T follicular helper cell (primary cell): ENCODE data around the gene DMRTC1B.
"Not testable (repeated sequence)": the region's sequence is repeated elsewhere in the genome, so short reads cannot be mapped to it uniquely, and the experiment has no call there.

ENCODE experiments used
- DNase-seq: peaks from one replicate; pipeline ENCODE4 v3.0.0-alpha.2; 2020; ENCODE audit warnings: low read depth
- total RNA-seq, 2 experiments: gene quantifications; one replicate each; lab custom pipeline; 2026; lab: John Stamatoyannopoulos, UW

Gene DMRTC1B
- total RNA-seq = 0 reads per million in 2 experiments

- not testable (repeated sequence) for DNase-seq
These were observed at the start of gene DMRTC1B for GRCh38 chrX:72776653-72777466. Gene DMRTC1B (plus strand): TSS chrX:72776890. CDS start chrX:72845136, 68,246 bp downstream.

- DNase-seq = no peak
These were observed 48.8 kb upstream of the DMRTC1B start for GRCh38 chrX:72727846-72728245.

DNA sequence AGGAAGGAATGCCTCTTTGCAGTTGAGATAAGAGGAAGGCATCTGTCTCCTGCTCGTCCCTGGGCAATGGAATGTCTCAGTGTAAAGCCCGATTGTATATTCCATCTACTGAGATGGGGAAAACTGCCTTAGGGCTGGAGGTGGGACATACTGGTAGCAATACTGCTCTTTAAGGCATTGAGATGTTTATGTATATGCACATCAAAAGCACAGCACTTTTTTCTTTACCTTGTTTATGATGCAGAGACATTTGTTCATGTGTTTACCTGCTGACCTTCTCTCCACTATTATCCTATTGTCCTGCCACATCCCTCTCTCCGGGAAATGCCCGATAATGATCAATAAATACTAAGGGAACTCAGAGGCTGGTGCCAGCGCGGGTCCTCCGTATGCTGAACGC lies 43.1 kb upstream of the DMRTC1B start:
- not testable (repeated sequence) for DNase-seq

GRCh38 chrX:72735561-72735960 lies 41.1 kb upstream of the DMRTC1B start:
- no peak for DNase-seq

GRCh38 chrX:72745546-72745945 lies 31.1 kb upstream of the DMRTC1B start:
- not testable (repeated sequence) for DNase-seq

GRCh38 chrX:72748545-72748944 lies 28.1 kb upstream of the DMRTC1B start:
- not testable (repeated sequence) for DNase-seq

DNA sequence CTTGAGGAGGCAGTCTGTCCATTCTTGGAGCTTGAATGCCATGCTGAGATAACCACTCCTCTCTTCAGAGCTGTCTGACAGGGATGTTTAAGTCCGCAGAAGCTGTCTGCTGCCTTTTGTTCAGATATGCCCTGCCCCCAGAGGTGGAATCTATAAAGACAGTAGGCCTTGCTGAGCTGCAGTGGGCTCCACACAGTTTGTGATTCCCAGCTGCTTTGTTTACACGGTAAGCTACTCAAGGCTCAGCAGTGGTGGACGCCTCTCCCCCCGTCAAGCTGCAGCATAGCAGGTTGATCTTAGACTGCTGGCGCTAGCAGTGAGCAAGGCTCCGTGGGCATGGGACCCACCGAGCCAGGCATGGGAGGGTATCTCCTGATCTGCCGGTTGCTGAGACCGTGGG lies 16.2 kb upstream of the DMRTC1B start:
- not testable (repeated sequence) for DNase-seq

- DNase-seq = not testable (repeated sequence)
These were observed 739 bp downstream of the DMRTC1B start for GRCh38 chrX:72777467-72777790.

DNA sequence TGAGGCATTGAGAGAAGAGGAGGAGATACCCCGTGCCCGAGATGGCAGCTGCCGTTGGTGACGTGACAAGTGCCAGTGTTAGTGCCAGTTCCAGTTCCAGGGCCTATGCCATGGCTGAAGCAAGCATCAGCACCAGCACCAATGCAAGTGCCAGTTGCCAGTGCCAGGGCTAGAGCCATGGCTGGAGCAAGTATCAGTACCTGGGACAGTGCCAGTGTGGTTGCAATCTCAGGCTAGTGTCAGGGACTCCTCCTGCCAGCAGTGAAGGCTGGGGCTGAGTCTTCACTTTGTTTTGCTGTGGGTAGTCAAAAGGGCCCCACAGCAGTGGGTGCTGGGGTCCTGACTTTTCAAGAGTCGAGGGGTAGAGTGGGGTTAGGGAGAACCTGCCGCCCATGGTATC lies 1.5 kb downstream of the DMRTC1B start:
- not testable (repeated sequence) for DNase-seq

GRCh38 chrX:72782560-72782959 lies 5.9 kb downstream of the DMRTC1B start, which contains the start of gene FAM236B:
Gene FAM236B (minus strand): TSS chrX:72782660. CDS start chrX:72782560, 100 bp downstream.
- not testable (repeated sequence) for DNase-seq

DNA sequence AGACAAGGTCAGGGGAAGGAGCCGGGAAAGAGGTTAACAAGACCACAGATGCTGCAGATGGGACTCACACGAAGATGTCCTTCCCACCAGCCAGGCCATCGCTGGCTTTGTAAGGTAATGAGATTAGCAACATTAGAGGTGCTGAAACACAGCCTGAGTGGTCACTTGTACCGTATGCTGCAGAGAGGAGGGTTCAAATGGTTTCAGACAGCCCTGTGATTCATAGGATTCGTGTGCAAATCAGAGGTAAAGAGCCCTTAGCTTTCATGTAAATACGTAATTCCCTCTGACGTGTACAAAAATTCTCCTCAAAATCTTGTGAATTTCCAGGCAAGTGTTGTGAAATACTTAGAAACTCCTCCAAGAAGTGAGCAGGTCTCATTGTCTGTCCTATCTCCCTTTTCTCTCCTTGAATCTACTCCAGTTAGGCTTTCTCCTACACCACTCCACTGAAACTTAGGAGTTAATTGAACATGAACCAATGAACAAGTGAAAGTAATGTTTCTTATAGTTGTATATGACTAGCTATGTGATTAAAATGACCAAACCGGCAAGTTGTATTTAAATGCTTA lies 6.8 kb downstream of the DMRTC1B start:
- DNase-seq = not testable (repeated sequence)

- DNase-seq = not testable (repeated sequence)
These were observed 7.3 kb downstream of the DMRTC1B start for GRCh38 chrX:72783964-72784363.

DNA sequence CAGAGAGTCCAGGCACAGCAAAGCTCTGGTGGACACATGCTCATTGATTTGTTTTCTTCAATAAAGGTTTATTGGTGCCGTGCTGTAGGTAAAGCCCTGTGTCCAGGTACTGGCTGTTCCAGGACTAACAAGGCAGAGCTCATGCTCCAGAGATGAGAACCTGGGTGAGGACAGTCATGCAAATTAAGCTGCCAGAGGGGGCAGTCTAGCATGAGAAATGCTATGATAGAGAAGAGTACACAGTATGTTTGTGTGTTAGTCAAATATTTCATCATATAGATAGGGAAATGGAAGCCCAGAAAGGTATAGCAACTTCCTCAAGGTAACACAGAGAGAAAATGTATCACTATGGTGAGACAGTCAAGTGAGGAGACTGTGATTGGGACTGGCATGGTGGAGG lies 11.5 kb downstream of the DMRTC1B start:
- not testable (repeated sequence) for DNase-seq

GRCh38 chrX:72790390-72790789 lies 13.7 kb downstream of the DMRTC1B start:
- not testable (repeated sequence) for DNase-seq

- DNase-seq = not testable (repeated sequence)
These were observed 31.4 kb downstream of the DMRTC1B start, which contains the start of gene FAM236D for GRCh38 chrX:72808110-72808509. Gene FAM236D (minus strand): TSS chrX:72808210. CDS start chrX:72808110, 100 bp downstream.

DNA sequence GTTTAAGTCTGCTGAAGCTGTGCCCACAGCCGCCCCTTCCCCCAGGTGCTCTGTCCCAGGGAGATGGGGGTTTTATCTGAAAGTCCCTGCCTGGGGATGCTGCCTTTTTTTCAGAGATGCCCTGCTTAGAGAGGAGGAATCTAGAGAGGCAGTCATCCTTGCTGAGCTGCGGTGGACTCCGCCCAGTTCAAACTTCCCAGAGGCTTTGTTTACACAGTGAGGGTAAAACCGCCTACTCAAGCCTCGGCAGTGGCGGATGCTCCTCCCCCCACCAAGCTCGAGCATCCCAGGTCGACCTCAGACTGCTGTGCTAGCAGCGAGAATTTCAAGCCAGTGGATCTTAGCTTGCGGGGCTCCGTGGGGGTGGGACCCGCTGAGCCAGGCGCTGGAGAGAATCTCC lies 54.0 kb downstream of the DMRTC1B start:
- DNase-seq = not testable (repeated sequence)

GRCh38 chrX:72837532-72837931 lies 60.8 kb downstream of the DMRTC1B start:
- not testable (repeated sequence) for DNase-seq

DNA sequence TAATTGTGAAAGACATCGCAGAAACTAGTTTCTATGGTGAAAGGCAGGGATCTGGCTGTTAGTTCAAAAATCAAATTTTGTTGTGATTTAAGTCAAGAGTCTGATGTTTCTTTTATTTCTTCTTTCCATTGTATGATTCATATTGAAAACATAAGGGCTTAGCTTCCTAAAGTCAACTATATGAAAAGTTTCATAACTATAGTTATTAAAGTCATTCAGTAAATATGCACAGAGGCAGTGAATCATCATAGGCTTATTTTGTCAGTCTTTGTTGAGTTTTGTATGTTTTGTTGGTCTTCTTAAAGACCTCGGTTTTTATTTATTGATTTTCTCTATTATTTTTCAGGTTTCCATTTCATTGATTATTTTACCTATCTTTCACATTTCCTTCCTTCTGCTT lies 106.2 kb downstream of the DMRTC1B start:
- DNase-seq = not testable (repeated sequence)

DNA sequence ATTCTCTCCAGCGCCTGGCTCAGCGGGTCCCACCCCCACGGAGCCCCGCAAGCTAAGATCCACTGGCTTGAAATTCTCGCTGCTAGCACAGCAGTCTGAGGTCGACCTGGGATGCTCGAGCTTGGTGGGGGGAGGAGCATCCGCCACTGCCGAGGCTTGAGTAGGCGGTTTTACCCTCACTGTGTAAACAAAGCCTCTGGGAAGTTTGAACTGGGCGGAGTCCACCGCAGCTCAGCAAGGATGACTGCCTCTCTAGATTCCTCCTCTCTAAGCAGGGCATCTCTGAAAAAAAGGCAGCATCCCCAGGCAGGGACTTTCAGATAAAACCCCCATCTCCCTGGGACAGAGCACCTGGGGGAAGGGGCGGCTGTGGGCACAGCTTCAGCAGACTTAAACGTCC lies 113.0 kb downstream of the DMRTC1B start:
- DNase-seq = not testable (repeated sequence)
